HG03460 (cell line): ENCODE results near the gene RIPK3.
"Not testable (repeated sequence)": the region's sequence is repeated elsewhere in the genome, so short reads cannot be mapped to it uniquely, and the experiment has no call there.

Source experiments
- ATAC-seq: cut with Tn5 transposase; IDR thresholded peaks from one replicate; pipeline ENCODE4 v1.9.1; 2021; ENCODE audit not compliant: unreplicated experiment

Gene RIPK3

DNA sequence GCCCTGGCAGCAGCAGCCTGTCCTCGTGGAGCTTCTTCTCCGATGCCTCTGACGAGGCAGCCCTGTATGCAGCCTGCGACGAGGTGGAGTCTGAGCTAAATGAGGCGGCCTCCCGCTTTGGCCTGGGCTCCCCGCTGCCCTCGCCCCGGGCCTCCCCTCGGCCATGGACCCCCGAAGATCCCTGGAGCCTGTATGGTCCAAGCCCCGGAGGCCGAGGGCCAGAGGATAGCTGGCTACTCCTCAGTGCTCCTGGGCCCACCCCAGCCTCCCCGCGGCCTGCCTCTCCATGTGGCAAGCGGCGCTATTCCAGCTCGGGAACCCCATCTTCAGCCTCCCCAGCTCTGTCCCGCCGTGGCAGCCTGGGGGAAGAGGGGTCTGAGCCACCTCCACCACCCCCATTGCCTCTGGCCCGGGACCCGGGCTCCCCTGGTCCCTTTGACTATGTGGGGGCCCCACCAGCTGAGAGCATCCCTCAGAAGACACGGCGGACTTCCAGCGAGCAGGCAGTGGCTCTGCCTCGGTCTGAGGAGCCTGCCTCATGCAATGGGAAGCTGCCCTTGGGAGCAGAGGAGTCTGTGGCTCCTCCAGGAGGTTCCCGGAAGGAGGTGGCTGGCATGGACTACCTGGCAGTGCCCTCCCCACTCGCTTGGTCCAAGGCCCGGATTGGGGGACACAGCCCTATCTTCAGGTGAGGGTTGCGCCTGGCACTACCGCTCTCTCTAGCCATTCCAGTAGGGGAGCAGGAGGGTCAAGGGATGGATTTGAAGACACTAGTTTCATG, 30.3 kb upstream of the RIPK3 start:
- ATAC-seq, result no peak

DNA sequence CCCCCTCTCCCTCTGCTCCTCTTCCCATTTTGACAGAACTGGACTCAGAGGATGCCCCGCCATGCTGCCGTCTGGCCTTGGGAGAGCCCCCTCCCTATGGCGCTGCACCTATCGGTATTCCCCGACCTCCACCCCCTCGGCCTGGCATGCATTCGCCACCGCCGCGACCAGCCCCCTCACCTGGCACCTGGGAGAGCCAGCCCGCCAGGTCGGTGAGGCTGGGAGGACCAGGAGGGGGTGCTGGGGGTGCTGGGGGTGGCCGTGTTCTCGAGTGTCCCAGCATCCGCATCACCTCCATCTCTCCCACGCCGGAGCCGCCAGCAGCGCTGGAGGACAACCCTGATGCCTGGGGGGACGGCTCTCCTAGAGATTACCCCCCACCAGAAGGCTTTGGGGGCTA, 29.7 kb upstream of the RIPK3 start:
- no peak for ATAC-seq

DNA sequence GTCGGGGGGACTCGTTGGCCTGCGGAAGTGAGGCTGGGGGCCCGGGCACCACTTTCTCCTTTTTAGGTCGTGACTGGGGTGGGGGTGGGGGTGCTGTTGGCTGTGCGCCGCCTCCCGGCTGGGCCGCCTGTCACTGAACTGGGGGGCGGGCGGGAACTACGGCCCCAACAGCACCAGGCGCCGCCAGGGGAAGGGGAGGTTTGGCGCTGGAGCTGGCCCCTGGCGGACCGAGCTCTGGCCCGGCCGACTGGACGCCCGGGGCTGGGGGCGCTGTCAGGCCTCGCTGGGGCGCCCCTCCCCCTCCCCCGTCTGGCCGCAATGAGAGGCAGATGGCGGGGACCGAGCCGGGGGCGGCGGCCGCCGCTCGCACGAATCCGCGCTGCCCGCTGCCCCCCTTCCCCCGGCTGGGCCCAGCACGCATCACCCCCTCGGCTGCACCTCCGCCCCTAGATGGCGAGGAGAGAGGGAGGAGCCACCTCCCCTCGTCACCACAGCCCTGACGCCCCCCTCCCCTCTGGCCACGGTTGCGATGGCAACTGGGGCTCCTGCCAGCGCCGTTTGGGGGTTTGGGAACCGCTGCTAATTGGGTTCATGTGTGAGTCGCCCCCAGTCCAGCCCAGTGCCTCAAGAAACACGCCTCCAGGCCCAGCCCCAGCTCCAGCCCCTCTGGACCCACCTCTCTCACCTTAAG, 28.9 kb upstream of the RIPK3 start:
- no peak for ATAC-seq

DNA sequence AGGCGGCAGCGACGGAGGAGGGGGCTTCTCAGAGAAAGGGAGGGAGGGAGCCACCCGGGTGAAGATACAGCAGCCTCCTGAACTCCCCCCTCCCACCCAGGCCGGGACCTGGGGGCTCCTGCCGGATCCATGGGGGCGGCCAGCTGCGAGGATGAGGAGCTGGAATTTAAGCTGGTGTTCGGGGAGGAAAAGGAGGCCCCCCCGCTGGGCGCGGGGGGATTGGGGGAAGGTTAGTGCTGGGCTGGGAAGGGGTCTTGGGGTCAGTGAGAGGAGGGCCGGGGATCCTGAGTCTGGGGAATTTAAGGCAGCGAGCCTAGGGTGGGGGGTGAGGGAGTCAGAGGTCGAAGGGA, 28.4 kb upstream of the RIPK3 start:
- ATAC-seq, result no peak

DNA sequence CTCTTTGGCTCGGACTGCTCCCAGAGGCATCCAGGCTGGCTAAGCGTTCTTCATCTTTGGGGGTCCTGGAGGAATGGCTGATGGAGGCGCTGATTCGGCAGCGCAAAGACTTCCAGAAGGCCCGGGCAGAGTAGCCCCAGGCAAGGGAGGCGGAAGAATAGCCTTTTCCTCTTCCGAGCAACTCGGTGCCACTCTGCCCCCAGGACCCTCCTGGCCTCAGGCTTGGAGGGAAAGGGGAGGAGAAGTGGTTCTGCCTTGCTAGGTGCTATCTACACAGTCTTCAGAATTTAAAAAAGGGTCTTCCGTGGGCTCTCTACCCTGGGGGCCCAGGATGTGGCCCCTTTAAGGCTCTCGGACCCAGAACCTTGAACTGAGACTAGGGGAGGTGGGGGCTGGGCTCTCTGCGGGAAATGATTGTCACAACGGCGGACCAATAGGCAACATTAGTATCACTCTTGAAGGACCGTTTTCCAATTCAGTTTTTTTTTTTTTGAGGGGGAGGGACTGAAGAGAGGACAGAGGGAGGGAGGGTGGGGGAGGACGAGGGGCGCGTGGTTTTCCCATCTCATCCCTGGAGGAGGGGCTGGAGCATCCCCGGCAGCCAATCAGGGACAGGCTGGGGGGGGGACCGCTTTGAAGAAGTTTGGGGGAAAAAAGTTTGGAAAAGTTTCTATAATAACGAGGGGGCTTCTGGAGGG, 27.9 kb upstream of the RIPK3 start, which contains the start of gene NFATC4:
NFATC4 (plus strand) TSS at position 671 of the 698 bp plus-strand sequence. CDS start 157 bp downstream, outside the sequence.
- ATAC-seq, result no peak

DNA sequence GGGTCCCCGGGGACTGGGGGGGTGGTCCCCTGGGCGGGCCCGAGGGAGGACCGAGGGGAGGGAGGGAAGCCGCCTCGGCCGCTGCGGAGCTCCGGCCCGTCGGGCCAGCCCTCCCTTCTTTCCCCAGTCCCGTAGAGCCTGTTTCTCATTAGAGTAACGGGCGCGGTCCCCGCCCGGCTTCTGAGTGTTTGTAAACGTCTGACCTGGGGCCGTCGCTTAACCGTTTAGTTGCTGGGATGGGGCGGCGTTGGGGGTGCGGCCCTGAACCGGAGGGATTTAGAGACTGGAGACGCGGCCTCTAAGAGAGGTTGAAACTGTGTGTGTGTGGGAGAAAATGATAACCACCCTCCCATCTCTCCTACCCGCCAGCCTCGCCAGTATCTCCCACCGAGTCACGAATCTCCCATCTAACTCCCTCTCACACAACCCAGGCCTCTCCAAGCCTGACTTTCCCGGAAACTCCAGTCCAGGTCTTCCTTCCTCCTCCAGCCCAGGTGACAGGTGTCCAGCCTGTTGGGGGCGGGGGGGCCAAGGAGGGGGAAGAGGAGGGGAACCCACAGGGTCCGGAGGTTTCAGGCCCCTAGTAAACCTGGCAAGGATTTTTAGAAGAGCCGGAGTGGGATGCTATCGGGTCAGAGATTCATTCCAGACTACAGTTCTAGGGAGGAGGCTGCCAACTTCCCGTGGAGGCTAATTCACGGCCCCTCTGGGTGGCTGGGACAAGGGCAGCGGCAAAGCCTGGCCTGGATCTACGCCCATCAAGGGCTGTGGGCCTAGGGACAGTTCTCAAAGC, 27.1 kb upstream of the RIPK3 start:
- ATAC-seq, result peak; percentile 64

DNA sequence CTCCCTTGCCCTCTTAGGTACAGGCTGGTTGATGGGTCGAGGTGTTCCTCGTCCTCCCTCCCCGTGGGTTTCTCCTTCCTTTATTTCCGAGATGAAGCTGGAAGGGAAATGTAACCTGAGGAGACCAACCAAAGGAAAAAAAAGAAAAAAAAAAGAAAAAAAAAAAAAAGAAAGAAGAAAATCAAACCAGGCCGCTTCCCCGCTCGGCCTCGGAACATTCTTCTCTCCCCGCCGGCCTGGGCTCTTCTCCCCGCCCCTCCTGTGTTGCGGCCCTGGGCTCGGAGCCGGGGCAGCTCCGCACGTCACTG, 26.6 kb upstream of the RIPK3 start:
- no peak for ATAC-seq

DNA sequence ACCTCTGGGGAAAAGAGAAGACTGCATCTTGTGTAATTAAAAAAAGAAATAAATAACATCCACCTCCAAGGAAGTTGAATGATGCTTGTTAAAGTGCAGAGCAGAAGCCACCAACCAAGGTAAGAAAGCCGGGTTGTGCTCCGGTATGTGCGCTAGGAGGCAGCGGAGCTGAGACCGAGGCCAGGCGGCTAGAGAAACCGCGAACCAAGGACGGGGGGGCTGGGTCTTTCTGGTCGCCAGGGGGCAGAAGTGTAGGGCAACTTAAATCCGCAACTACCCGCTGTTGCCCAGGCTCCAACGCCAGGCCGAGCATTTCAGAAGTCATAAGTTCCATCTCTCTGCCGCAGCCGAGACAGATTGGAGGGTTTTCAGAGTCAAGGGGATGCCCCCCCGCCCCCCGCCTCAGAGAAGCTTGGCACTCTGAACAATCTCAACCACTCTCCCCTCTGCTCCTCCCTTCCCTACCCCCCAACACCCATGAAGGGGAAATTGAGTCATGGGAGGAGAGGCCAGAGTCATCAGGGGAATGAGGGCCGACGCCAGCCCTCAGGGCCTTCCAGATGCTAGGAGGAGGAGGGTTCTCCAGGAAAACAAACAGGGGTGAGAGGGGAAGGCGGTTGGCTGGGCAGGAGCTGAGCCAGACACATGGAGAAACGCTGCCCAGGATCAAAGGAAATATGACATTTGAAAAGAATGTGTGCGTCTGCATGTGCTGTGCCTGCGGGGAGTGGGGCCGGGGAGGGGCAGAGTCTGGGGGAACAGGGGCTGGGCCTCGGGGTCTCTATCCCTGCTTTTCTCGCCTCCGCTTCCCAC, 26.0 kb upstream of the RIPK3 start:
- peak; percentile 40 for ATAC-seq

DNA sequence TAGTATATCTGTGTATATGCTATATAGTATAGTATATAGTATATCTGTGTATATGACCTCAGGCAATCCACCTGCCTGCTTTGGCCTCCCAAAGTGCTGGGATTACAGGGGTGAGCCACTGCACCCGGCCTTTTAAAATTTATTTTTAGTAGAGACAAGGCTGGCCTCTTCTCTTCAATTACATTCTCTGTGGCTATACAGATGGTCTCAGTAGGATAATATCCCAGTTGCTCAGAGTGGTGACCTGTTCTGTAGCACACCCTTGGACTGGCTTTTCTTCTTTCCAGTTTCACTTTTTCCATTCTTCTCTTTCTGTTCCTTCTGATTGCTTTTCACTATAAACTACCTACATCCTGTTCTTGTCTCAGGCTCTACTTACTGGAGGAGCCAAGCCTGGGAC, 25.1 kb upstream of the RIPK3 start:
- ATAC-seq, result no peak

DNA sequence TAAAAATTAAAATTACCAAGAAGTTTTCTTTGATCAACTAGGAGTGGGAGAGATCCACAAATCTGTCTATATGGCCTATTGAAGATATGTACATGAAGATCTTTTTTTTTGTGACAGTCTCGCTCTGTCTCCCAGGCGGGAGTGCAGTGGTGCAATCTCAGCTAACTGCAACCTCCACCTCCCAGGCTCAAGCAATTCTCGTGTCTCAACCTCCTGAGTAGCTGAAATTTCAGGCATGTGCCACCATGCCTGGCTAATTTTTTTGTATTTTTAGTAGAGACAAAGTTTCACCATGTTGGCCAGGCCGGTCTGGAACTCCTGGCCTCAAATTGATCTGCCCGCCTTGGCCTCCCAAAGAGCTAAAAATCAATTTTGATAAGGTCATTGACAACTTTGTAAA, 23.6 kb upstream of the RIPK3 start:
- no peak for ATAC-seq

DNA sequence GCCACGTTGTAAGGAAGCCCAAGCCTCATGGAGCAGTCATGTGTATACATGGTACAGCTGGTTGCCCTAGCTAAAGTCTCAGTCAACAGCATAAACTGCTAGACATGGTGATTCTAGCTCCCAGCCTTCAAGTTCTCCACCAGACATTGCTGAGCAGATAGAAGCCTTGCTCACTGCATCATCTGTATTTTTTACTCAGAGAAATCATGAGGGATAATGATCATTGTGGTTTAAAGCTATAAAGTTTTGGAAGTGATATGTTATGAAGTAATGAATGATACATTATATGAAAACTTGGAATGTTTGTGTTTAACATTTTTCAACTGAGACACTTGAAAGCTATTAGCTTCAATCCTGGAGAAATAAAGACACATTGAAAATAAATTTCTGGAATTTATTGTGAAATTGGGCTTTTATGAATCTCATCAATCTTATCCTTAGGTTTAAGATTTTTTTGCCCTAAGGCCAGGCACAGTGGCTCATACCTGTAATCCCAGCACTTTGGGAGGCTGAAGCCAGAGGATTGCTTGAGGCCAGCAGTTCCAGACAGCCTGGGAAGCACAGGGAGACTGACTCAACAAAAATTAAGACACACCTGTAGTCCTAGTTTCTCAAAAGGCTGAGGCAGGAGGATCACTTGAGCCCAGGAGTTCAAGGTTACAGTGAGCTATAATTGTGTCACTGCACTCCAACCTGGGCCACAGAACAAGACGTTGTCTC, 22.6 kb upstream of the RIPK3 start:
- no peak for ATAC-seq

DNA sequence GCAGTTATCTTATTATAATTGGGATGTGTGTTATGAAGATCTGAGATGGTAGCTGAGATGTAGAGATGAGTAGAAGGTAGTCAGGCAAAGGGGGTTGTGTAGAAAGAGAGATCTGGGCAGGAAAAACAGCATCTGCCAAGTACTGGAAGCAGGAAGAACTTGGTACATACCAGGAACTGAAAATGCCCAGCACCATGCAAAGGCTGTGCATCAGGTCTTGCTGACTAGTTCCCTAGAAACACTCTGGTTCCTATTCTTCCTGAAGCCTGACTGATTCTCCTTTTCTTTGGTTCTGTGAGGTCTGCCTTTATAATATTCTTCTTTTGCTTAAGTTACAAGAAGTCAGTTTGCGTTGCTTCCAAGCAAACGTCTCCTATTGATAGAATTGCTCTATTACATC, 21.5 kb upstream of the RIPK3 start:
- no peak for ATAC-seq

DNA sequence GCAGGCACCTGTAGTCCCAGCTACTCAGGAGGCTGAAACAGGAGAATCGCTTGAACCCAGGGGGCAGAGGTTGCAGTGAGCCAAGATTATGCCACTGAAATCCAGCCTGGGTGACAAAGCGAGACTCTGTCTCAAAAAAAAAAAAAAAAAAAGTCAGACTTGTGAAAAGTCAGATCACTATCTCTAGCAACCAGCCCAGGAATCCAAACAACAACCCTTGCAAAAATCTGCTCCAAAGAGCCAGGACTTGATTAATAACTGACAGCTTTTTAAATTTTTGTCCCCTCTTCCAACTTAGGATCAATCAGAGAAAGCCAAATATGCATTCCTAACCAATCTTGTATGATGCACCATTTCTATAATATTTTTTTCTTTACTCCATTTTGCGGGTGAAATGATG, 20.5 kb upstream of the RIPK3 start:
- ATAC-seq, result no peak

DNA sequence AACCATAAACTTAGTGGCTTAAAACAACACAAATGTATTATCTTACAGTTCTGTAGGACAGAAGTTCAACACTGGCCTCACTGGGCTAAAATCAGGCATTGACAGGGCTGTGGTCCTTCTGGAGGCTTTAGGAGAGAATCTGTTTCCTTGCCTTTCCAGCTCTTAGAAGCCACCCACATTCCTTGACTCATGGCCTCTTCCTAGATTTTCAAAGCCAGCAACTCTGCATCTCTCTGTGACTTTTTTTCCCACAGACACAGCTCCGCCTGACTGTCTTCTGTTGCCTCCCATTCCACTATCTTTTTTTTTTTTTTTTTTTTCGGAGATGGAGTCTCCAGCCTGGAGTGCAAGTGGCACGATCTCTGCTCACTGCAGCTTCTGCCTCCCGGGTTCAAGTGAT, 16.4 kb upstream of the RIPK3 start:
- ATAC-seq, result no peak

DNA sequence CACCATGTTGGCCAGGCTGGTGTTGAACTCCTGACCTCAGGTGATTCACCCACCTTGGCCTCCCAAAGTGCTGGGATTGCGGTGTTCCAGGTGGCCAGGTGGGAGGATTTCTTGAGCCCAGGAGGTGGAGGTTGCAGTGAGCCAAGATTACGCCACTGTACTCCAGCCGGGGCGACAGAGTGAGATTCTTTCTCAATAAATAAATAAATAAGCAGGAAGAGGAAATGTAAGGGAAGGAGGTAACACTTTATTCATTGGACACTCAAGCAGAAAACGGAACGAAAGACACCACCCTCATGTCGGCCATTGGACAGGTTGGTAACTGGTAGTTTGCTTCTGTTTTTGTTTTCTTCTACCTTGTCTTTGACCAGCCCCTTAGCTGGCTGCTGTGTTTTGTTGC, 15.2 kb upstream of the RIPK3 start:
- ATAC-seq, result no peak

DNA sequence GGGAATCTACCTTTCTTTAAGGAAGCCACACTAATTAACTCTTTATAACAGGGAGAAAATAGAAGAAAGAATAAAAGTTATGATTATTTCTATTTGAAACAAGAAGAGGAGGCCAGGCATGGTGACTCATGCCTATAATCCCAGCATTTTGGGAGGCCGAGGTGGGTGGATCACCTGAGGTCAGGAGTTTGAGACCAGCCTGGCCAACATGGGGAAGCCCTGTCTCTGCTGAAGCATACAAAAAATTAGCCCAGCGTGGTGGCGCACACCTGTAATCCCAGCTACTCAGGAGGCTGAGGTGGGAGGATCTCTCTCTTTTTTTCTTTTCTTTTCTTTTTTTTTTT, 14.7 kb upstream of the RIPK3 start:
- ATAC-seq, result not testable (repeated sequence)

DNA sequence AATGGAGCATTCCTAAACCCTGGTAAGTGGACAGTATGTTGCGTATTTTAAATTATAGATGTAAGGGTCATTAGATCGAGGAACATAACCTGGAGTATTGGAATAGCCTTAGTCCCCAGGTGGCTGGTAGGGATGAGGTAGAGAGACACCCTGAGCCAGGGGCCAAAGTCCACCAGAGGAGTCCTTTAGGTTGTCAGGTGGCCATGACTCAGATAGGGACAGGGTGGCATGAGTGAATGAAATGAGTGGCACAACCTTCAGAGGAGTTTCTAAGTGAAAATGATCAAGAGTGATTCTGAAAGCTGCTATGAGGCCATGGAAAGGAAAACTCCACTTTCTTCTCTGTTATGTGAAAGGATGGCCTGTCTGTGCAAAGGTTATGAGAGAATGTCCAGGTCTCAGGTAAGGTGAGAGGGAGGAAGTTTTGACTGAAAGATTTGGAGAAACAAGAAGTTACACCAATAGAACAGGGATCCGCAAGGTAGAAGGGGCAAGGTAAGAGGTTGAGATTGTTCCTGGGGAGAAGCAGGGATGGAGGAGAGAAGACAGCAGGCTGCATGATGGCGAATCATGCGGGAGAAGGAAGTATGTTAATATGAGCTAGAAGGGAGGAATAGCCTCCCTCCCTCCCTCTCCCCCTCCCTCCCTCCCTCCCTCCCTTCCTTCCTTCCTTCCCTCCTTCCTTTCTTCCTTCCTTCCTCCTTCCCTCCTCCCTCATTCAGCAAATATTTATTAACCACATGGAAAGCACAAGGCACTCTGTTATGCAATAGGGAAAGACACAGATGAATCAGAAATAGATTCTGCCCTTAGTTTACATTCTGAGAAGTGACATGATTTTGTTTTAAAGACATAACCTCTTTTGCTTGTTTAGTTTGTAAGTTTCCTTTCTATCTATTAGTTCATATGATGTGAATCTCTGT, 14.0 kb upstream of the RIPK3 start:
- no peak for ATAC-seq

DNA sequence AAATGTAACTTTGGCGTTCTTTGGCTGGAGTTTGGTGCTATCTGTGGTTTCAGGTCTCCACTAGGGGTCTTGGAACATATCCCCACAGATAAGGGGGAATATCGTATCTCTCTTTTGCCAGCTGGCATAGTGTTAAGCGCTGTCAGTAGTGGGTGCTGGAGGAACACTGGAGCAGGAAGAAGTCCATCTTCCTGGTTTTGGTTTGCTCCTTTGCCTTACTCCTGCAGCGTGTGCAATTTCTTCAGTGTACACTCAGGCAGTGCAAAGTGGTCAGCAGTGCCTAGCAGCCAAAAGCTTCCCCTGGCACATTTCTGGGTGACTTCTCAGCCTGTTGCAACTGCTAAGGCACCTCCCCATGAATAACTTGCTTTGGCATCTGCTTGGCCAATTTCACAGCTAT, 11.7 kb upstream of the RIPK3 start:
- ATAC-seq, result no peak

DNA sequence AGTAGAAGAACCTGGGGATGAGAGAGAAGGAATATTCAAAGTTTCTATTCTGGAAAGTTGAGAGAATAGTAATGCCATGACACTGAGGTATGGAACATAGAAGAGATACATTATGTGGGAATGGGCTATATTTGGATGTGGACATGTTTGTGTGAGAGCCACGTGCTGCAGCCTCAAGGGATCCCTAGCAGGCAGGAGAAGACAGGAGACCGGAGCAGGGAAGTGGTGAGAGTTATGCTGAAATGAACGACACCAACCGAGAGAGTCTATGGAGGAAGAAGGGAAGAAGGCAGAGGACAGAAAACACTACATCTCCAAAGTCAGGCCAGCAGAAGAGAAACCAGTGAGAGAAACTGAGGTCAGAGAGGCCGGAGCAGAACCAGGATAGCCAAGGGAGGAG, 10.0 kb upstream of the RIPK3 start:
- ATAC-seq, result no peak
